Vagina (tissue), 2 donors: ENCODE results near the gene HEMK1. TPM values are rescaled to one million over a fixed set of nuclear protein-coding genes. Genes with fewer than 3 reads are reported as not detected.

Source experiments
- DNase-seq, 2 donors: peaks; one replicate each; pipeline ENCODE4 v3.0.0-alpha.2; 2017; ENCODE audit errors: extremely low spot score in 2 of 2
- H3K27ac ChIP-seq: fragments of 200-600 bp; sonication (generic); one replicate; pipeline ENCODE4 v1.5.1; 2019
- H3K27me3 ChIP-seq: fragments of 200-600 bp; sonication (generic); one replicate; pipeline ENCODE4 v1.5.1; 2019
- H3K36me3 ChIP-seq, 2 donors: fragments of 200-600 bp; sonication (generic); one replicate each; pipeline ENCODE4 v1.5.1; 2017 to 2019
- H3K4me1 ChIP-seq: fragments of 200-600 bp; sonication (generic); one replicate; pipeline ENCODE4 v1.5.1; 2019
- H3K4me3 ChIP-seq, 2 donors: fragments of 200-600 bp; sonication (generic); 1 replicate in 1 of 2; 2 replicates in 1 of 2; pipeline ENCODE4 v1.5.1; 2016 to 2019
- H3K9me3 ChIP-seq: fragments of 200-600 bp; sonication (generic); one replicate; pipeline ENCODE4 v1.5.1; 2019
- POLR2A ChIP-seq, 2 donors: fragments of 450-650 bp; IDR thresholded peaks; one replicate each; pipeline ENCODE4 v1.6.1; 2017; ENCODE audit warnings: antibody characterized with exemption in 2 of 2, mild to moderate bottlenecking in 2 of 2, moderate library complexity in 2 of 2
- POLR2AphosphoS5 ChIP-seq, 2 donors: sonication (generic); formaldehyde crosslinking; IDR thresholded peaks; one replicate each; pipeline ENCODE4 v1.9.0; 2017; ENCODE audit warnings: antibody characterized with exemption in 2 of 2, mild to moderate bottlenecking in 2 of 2, low read depth in 1 of 2; ENCODE audit not compliant: insufficient read depth in 1 of 2
- intact Hi-C: fragments of 100-400 bp; cut with DNase I; formaldehyde crosslinking; loops from one replicate; pipeline ENCODE4 v1.15.1; 2023
- total RNA-seq: library from RNA; depleted of rRNA; stranded (reverse); fragments of >200 nt; gene quantifications from one replicate; pipeline ENCODE4 v1.2.3, GENCODE V29; 2016
- TF ChIP-seq, protein P1 (sequence below), 3 experiments: fragments of 450-650 bp in 2 of 3; fragments of 200-600 bp in 1 of 3; sonication (generic) in 1 of 3; IDR thresholded peaks; one replicate each; pipeline ENCODE4 v1.5.1; 2017 to 2019; ENCODE audit warnings: antibody characterized with exemption in 3 of 3, mild to moderate bottlenecking in 2 of 3, moderate library complexity in 2 of 3

Gene HEMK1
- total RNA-seq, 1 donor from 2014 or later: 3.4 TPM

- intact Hi-C loops: no loop called here
- Histone ChIP-seq H3K27ac (peak overlapping the region; percentile 7), H3K36me3 (no peaks in the 10 kb centered on the region), H3K4me3 (no peak overlapping the region), H3K4me1 (peaks cover 78% of the 10 kb centered on the region), H3K27me3 (no peaks in the 10 kb centered on the region), H3K9me3 (no peaks in the 10 kb centered on the region)
- TF ChIP-seq, protein P1, sequence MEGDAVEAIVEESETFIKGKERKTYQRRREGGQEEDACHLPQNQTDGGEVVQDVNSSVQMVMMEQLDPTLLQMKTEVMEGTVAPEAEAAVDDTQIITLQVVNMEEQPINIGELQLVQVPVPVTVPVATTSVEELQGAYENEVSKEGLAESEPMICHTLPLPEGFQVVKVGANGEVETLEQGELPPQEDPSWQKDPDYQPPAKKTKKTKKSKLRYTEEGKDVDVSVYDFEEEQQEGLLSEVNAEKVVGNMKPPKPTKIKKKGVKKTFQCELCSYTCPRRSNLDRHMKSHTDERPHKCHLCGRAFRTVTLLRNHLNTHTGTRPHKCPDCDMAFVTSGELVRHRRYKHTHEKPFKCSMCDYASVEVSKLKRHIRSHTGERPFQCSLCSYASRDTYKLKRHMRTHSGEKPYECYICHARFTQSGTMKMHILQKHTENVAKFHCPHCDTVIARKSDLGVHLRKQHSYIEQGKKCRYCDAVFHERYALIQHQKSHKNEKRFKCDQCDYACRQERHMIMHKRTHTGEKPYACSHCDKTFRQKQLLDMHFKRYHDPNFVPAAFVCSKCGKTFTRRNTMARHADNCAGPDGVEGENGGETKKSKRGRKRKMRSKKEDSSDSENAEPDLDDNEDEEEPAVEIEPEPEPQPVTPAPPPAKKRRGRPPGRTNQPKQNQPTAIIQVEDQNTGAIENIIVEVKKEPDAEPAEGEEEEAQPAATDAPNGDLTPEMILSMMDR (IDR thresholded peaks at IDR 0.05): no peak
- TF ChIP-seq POLR2A (IDR thresholded peaks at IDR 0.05) (no peak), POLR2AphosphoS5 (IDR thresholded peaks at IDR 0.05; ENCODE audit: insufficient read depth in 1 of 2, low read depth in 1 of 2) (no peak)
- DNase-seq: no peak
Observed at GRCh38 chr3:50623840-50624474, 54.6 kb downstream of the HEMK1 start.

GRCh38 chr3:50624634-50625033, 55.3 kb downstream of the HEMK1 start:
- no peak for TF ChIP-seq POLR2A (IDR thresholded peaks at IDR 0.05)
- TF ChIP-seq POLR2AphosphoS5 (IDR thresholded peaks at IDR 0.05; ENCODE audit: insufficient read depth in 1 of 2, low read depth in 1 of 2): no peak
- TF ChIP-seq, protein P1 (IDR thresholded peaks at IDR 0.05): no peak
- H3K4me1 ChIP-seq: peaks cover 72% of the 10 kb centered on the region
- no peaks in the 10 kb centered on the region for H3K27me3 ChIP-seq
- no peak overlapping the region for H3K27ac ChIP-seq
- no peaks in the 10 kb centered on the region for H3K36me3 ChIP-seq
- intact Hi-C loops: no loop called here
- H3K4me3 ChIP-seq: no peak overlapping the region
- H3K9me3 ChIP-seq: no peaks in the 10 kb centered on the region
- DNase-seq: no peak

DNA sequence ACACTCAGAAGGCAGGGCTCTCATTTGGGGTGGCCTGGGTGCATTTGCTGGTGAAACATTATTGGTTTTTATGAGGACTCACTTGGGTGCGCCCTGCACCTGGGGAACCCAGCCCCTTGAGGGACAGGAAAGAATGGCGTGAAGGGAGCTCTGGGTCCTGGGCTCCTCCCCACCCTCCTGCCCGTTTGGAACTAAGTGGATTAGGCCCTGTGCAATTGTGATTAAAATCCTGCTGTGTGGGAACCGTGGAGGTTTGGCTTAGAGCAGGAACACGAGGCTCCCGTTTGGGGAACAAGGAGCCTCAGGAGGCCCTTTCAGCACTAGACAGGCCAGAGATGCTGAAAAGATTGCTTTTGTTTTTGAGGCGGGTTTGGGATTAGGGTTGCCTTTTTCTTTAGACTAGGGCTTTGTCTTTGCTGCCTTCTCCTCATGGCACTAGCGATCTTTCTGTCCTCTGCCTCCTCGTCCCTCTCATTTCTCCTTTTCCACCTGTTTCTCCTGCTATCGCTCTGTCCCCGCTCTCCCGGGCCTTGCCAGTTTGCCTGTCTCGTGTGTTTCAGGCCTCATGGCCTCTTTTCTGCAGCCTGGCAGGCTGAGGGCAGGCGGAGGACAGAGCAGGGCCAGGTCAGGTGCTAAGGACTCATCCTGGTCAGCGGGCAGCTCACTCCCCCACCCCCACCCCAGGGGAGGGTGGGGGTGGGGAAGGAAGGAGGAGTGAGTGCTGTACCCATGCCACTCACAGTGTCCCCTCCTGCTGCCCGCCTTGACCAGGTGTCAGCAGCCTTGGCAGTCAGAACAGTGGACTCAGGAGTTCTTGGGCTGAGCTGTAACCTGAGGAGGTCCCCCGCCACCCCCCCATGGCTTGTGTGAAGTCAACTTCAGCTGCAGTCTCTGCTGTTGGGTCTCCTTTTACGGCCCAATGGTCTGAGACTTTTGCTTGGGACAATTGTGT, 56.2 kb downstream of the HEMK1 start:
- TF ChIP-seq, protein P1 (IDR thresholded peaks at IDR 0.05): no peak
- TF ChIP-seq POLR2AphosphoS5 (IDR thresholded peaks at IDR 0.05; ENCODE audit: insufficient read depth in 1 of 2, low read depth in 1 of 2): no peak
- no peak for TF ChIP-seq POLR2A (IDR thresholded peaks at IDR 0.05)
- no peak for DNase-seq
- no peaks in the 10 kb centered on the region for H3K9me3 ChIP-seq
- H3K4me3 ChIP-seq: no peak overlapping the region
- no peak overlapping the region for H3K27ac ChIP-seq
- no peaks in the 10 kb centered on the region for H3K36me3 ChIP-seq
- H3K27me3 ChIP-seq: no peaks in the 10 kb centered on the region
- H3K4me1 ChIP-seq: peaks cover 75% of the 10 kb centered on the region
- intact Hi-C loops: no loop called here

DNA sequence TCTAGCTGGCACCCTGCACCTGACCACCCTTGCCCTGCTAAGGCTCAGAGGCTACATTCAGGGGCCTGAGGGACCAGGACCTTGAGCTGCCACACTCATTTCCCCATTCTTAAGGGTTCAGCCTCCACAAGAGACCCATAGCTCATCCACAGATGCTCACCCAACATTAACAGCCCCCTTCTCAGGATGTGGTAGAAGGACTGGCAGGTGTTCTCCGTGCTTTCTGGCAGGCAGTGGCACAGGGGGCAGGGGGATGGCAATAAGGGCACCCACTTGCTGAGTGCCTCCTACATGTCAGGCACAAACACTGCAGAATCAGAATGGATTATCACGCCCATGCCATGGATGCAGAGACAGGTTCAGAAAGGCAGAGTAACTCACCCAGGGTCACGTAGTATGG, 57.1 kb downstream of the HEMK1 start:
- intact Hi-C loops: no loop called here
- H3K36me3 ChIP-seq: no peaks in the 10 kb centered on the region
- no peak overlapping the region for H3K4me3 ChIP-seq
- no peak overlapping the region for H3K27ac ChIP-seq
- peaks cover 76% of the 10 kb centered on the region for H3K4me1 ChIP-seq
- DNase-seq: no peak
- no peaks in the 10 kb centered on the region for H3K27me3 ChIP-seq
- no peak for TF ChIP-seq POLR2AphosphoS5 (IDR thresholded peaks at IDR 0.05; ENCODE audit: insufficient read depth in 1 of 2, low read depth in 1 of 2)
- no peak for TF ChIP-seq POLR2A (IDR thresholded peaks at IDR 0.05)
- TF ChIP-seq, protein P1 (IDR thresholded peaks at IDR 0.05): no peak
- H3K9me3 ChIP-seq: no peaks in the 10 kb centered on the region
